Left hindlimb (tissue), 1 donor: ENCODE measurements around the gene LEAP2.

Experiments used
- DNase-seq: peaks from one replicate; pipeline ENCODE4 v3.0.0-alpha.2; 2018

Gene LEAP2

GRCh38 chr5:132883261-132883834, 9.9 kb downstream of the LEAP2 start:
- peak; percentile 49 for DNase-seq

GRCh38 chr5:132884548-132884947, 11.1 kb downstream of the LEAP2 start:
- DNase-seq: no peak

GRCh38 chr5:132886064-132886823, 12.8 kb downstream of the LEAP2 start:
- no peak for DNase-seq

GRCh38 chr5:132887283-132887682, 13.8 kb downstream of the LEAP2 start:
- no peak for DNase-seq

GRCh38 chr5:132889501-132889900, 16.0 kb downstream of the LEAP2 start:
- no peak for DNase-seq

GRCh38 chr5:132890817-132891216, 17.3 kb downstream of the LEAP2 start:
- no peak for DNase-seq

- DNase-seq: no peak
These were observed 22.3 kb downstream of the LEAP2 start for GRCh38 chr5:132895719-132896305.

GRCh38 chr5:132896685-132897084, 23.2 kb downstream of the LEAP2 start:
- no peak for DNase-seq

GRCh38 chr5:132898094-132898493, 24.6 kb downstream of the LEAP2 start:
- no peak for DNase-seq

GRCh38 chr5:132901036-132901435, 27.6 kb downstream of the LEAP2 start:
- no peak for DNase-seq

GRCh38 chr5:132901730-132902129, 28.3 kb downstream of the LEAP2 start:
- no peak for DNase-seq

GRCh38 chr5:132905938-132906337, 32.5 kb downstream of the LEAP2 start:
- DNase-seq: no peak

GRCh38 chr5:132907161-132907560, 33.7 kb downstream of the LEAP2 start:
- DNase-seq: no peak

- DNase-seq: no peak
These were observed 36.2 kb downstream of the LEAP2 start for GRCh38 chr5:132909702-132910101.

- DNase-seq: no peak
These were observed 42.2 kb downstream of the LEAP2 start for GRCh38 chr5:132915681-132916080.

- no peak for DNase-seq
These were observed 42.6 kb downstream of the LEAP2 start for GRCh38 chr5:132916086-132916485.
